Activated CD4-positive, alpha-beta memory T cell treated with anti-CD3 and anti-CD28 coated beads for 36 hours (primary cell): ENCODE measurements around the gene INSRR. TPM values are rescaled to one million over a fixed set of nuclear protein-coding genes. Genes with fewer than 3 reads are reported as not detected.

Source experiments
- CTCF ChIA-PET: fragments of 350-600 bp; sonication (Branson Sonifier 250); formaldehyde crosslinking; loops from one replicate; lab custom pipeline; 2021; ENCODE audit warnings: antibody characterized with exemption, inconsistent platforms; lab: Charles Lee
- POLR2A ChIA-PET: fragments of 350-600 bp; sonication (Branson Sonifier 250); formaldehyde crosslinking; loops from one replicate; lab custom pipeline; 2021; ENCODE audit warnings: antibody characterized with exemption; lab: Charles Lee
- DNase-seq: peaks from one replicate; pipeline ENCODE4 v3.0.0-alpha.2; 2020
- H3K27ac Mint-ChIP-seq: one replicate; pipeline ENCODE4 v1.8.0; 2021; ENCODE audit warnings: mixed read lengths
- H3K27me3 Mint-ChIP-seq: one replicate; pipeline ENCODE4 v1.8.0; 2021; ENCODE audit warnings: mixed read lengths
- H3K36me3 Mint-ChIP-seq: one replicate; pipeline ENCODE4 v1.8.0; 2021; ENCODE audit warnings: mixed read lengths
- H3K4me1 Mint-ChIP-seq: one replicate; pipeline ENCODE4 v1.8.0; 2021; ENCODE audit warnings: low read depth, mixed read lengths
- H3K4me3 Mint-ChIP-seq: one replicate; pipeline ENCODE4 v1.8.0; 2021; ENCODE audit warnings: mild to moderate bottlenecking, mixed read lengths
- H3K9me3 Mint-ChIP-seq: one replicate; pipeline ENCODE4 v1.8.0; 2021; ENCODE audit warnings: mixed read lengths
- intact Hi-C: fragments of 100-400 bp; cut with micrococcal nuclease; formaldehyde crosslinking; loops from one replicate; pipeline ENCODE4 v1.15.1; 2023
- total RNA-seq, 2 experiments: library from RNA; stranded (reverse); gene quantifications; one replicate each; pipeline ENCODE4 v1.2.3, GENCODE V29; 2021

The INSRR gene
- total RNA-seq, 2 experiments from 2014 or later: 0.05 to 0.14 TPM

DNA sequence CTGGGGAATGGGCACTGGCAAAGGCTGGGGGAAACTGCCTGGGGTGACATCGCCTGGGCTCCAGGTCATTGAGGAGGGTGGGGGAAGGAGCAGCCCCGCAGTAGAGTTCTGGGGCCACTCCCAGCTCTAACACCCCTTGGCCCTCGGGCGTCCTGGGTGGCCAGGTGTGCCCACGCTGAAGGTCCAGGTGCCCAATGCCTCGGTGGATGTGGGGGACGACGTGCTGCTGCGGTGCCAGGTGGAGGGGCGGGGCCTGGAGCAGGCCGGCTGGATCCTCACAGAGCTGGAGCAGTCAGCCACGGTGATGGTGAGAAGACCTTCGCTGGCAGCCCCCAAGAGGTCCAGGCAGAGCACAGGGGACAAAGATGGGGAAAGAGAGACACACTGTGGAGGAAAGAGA is 9.4 kb upstream of the INSRR start:
- Mint-ChIP-seq H3K27me3 (peaks cover 21% of the 10 kb centered on the region), H3K4me3 (no peak overlapping the region), H3K9me3 (no peaks in the 10 kb centered on the region), H3K4me1 (peaks cover 37% of the 10 kb centered on the region), H3K27ac (no peak overlapping the region), H3K36me3 (no peaks in the 10 kb centered on the region)
- CTCF ChIA-PET: interaction anchor here (0.8 to 1.2 kb wide), 2 partner anchors 30 to 46 kb away, joined by 3 to 4 read pairs; no protein-coding TSS in a partner anchor
- no peak for DNase-seq
- intact Hi-C loops: no loop called here
- POLR2A ChIA-PET: interaction anchor here (0.9 kb wide), 1 partner anchor 156 kb away, joined by 3 read pairs; no protein-coding TSS in a partner anchor

DNA sequence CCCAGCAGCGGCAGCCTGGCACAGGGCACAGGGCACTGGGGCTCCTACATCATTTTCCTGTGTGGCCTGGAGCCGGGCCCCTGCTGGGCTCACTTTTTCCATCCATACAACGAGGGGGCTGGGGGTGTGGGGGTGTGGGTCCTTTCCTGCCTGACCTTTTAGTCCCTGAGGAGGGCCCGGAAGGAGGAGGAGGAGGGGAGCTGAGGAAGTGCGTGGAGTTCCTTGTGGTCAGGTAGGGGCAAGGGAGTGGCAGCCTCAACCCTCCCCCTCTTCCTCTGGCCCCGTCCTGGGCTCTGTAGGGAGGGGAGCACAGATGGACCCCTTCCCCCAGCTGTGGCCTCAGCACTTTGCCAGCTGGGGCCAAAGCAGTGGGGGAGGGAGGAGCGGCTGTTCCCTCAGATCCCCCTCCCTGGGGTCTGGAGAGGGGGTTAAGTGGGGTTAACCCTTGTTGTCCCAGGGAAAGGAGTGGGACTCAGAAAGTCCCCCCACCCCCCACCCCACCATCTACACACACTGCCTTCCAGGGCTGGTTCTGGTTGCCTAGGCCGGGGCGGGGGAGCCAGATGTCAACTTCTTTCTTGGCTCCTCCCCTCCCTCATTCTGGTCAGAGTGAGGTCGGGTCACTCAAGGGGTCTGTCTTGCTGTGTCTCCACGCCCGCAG is 7.5 kb upstream of the INSRR start:
- CTCF ChIA-PET: interaction anchor here (1.0 kb wide), 1 partner anchor 140 kb away, joined by 3 read pairs; no protein-coding TSS in a partner anchor

DNA sequence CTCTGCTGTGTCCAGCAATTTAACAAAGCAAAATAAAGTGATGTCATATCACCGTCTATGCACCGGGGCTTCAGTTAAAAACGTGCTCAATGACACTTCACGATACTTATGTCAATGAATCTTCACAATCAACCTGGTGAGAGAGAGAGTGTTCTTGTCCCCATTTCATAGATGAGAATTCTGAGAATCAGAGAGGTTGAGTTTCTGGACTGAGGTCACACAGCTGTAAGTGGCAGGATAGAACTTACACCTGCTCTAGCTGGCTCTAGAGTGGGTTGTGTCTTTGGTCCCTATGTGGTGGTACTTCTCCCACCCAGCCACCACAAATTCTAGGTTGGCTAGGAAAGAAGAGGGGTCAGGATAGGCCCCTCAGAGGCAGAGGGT is 6.9 kb upstream of the INSRR start:
- H3K36me3 Mint-ChIP-seq: no peaks in the 10 kb centered on the region
- H3K9me3 Mint-ChIP-seq: no peaks in the 10 kb centered on the region
- intact Hi-C loops: no loop called here
- H3K4me1 Mint-ChIP-seq: peaks cover 54% of the 10 kb centered on the region
- DNase-seq: no peak
- no peak overlapping the region for H3K4me3 Mint-ChIP-seq
- ChIA-PET POLR2A (no interaction called here), CTCF (interaction anchor here (1.0 kb wide), 2 partner anchors 10 to 140 kb away, joined by 3 read pairs; no protein-coding TSS in a partner anchor)
- peaks cover 37% of the 10 kb centered on the region for H3K27me3 Mint-ChIP-seq
- no peak overlapping the region for H3K27ac Mint-ChIP-seq

More for the DNA sequence above, 7.5 kb upstream of the INSRR start:
- POLR2A ChIA-PET: no interaction called here
- no peak overlapping the region for H3K27ac Mint-ChIP-seq
- H3K27me3 Mint-ChIP-seq: peaks cover 37% of the 10 kb centered on the region
- H3K4me1 Mint-ChIP-seq: peaks cover 54% of the 10 kb centered on the region
- peak; percentile 49 for DNase-seq
- H3K9me3 Mint-ChIP-seq: no peaks in the 10 kb centered on the region
- intact Hi-C loops: no loop called here
- no peak overlapping the region for H3K4me3 Mint-ChIP-seq
- H3K36me3 Mint-ChIP-seq: no peaks in the 10 kb centered on the region

DNA sequence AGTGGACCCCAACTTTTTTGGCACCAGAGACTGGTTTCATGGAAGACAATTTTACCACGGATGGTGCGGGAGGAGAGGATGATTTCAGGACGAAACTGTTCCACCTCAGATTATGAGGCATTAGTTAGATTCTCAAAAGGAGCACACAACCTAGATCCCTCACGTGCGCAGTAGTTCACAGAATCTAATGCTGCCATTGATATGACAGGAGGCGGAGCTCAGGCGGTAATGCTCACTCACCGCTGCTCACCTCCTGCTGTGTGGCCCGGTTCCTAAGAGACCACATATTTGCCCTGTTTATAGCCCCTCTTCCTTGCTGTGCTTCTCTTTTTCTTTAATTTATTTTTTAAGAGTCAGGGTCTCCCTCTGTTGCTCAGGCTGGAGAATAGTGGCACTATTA is 6.3 kb upstream of the INSRR start:
- Mint-ChIP-seq H3K4me1 (peaks cover 50% of the 10 kb centered on the region), H3K4me3 (no peak overlapping the region), H3K36me3 (no peaks in the 10 kb centered on the region), H3K9me3 (no peaks in the 10 kb centered on the region), H3K27ac (no peak overlapping the region), H3K27me3 (peaks cover 39% of the 10 kb centered on the region)
- ChIA-PET CTCF (interaction anchor here (1.0 to 7.3 kb wide), 3 partner anchors 9 to 138 kb away, joined by 3 to 121 read pairs (median 3); partner anchors contain the start of genes ISG20L2 and METTL25B), POLR2A (no interaction called here)
- intact Hi-C loops: no loop called here
- DNase-seq: no peak

DNA sequence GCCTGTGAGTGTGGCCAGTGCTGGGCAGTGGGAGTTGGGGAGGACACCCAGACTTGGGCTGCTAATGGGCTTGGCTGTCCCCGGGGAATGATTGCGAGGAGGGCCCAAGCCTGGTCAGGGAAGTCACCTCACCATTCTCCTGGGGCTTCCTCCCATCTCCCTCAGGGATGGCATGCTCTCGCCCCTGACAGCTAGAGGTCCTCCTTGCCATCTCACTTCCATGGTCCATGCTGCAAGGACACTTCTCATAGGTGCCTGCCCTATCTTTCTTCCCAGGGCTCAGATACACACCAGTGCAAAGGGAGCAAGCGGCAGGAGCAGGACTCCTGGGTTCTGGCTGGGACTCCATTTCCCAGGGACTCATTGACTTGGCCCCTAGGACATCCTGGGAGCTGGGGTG is 5.9 kb upstream of the INSRR start:
- peaks cover 51% of the 10 kb centered on the region for H3K4me1 Mint-ChIP-seq
- peaks cover 41% of the 10 kb centered on the region for H3K27me3 Mint-ChIP-seq
- H3K4me3 Mint-ChIP-seq: no peak overlapping the region
- intact Hi-C loops: loop anchor here (5.0 kb wide), 2 partner anchors 47 to 177 kb away; partner anchors contain the start of gene SH2D2A
- no peaks in the 10 kb centered on the region for H3K36me3 Mint-ChIP-seq
- POLR2A ChIA-PET: no interaction called here
- no peaks in the 10 kb centered on the region for H3K9me3 Mint-ChIP-seq
- CTCF ChIA-PET: interaction anchor here (0.5 to 7.3 kb wide), 6 partner anchors 9 to 138 kb away, joined by 3 to 147 read pairs (median 3); partner anchors contain the start of genes ISG20L2 and METTL25B
- DNase-seq: no peak
- no peak overlapping the region for H3K27ac Mint-ChIP-seq

DNA sequence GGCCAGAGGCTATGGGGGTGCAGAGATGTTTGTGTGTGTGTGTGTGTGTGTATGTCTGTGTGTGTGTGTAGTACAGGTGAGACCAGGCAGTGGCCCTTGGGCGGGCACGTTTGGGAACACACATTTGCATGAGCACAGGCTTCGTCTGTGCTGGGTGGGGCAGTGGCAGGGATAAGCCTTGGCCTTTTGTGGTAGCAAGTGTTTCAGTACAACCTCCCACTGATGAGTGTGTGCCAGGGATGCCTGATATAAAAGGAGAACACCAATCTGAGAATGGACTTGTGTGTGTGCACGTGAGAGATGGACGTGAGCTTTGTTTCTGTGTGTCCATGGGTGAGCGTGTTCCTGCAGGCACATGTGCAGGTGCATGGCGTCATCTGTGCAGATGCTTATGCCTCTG is 4.7 kb upstream of the INSRR start:
- peaks cover 57% of the 10 kb centered on the region for H3K4me1 Mint-ChIP-seq
- H3K27me3 Mint-ChIP-seq: peaks cover 47% of the 10 kb centered on the region
- intact Hi-C loops: loop anchor here (5.0 kb wide), 2 partner anchors 46 to 176 kb away; partner anchors contain the start of gene SH2D2A
- H3K27ac Mint-ChIP-seq: no peak overlapping the region
- no peak overlapping the region for H3K4me3 Mint-ChIP-seq
- no peak for DNase-seq
- CTCF ChIA-PET: interaction anchor here (1.3 to 8.6 kb wide), 4 partner anchors 26 to 137 kb away, joined by 3 to 252 read pairs (median 134); partner anchors contain the start of genes ISG20L2 and METTL25B
- POLR2A ChIA-PET: no interaction called here
- no peaks in the 10 kb centered on the region for H3K36me3 Mint-ChIP-seq
- H3K9me3 Mint-ChIP-seq: no peaks in the 10 kb centered on the region

DNA sequence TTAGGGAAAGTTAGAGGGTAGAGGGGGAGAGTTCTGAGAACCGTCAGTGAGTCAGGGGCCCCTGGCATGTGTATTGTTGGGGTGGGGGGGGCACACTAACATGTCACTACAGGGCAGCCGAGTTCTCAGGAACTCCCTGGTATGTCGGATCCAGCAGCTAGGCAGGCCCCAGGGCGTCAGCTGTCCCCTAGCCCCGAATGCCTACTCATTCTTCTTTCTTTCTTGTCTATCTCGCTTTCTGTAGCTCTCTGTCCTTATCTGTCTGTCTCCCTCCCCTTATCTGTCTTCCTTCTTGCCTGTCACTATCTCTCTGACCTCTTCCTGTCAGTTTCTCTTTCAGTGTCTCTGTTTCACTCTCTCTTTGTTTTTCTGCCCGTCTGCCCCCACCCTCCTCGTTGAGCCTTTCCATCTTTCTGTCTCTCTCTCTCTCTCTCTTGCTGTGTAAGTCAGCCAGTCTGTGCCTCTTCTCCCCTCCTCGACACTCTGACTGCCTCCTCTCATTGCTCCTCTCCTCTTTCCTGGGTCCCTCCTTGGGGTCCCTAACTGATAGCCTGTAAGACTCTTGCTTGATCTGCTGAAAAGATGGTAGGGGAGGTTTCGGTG is 4.2 kb upstream of the INSRR start:
- peak; percentile 66 for DNase-seq
- H3K27me3 Mint-ChIP-seq: peaks cover 53% of the 10 kb centered on the region
- ChIA-PET CTCF (interaction anchor here (4.1 to 8.6 kb wide), 5 partner anchors 14 to 174 kb away, joined by 39 to 252 read pairs (median 121); partner anchors contain the start of genes ISG20L2 and METTL25B), POLR2A (interaction anchor here (1.5 to 3.9 kb wide), 2 partner anchors 55 to 61 kb away, joined by 5 to 29 read pairs; no protein-coding TSS in a partner anchor)
- no peak overlapping the region for H3K4me3 Mint-ChIP-seq
- H3K36me3 Mint-ChIP-seq: no peaks in the 10 kb centered on the region
- intact Hi-C loops: loop anchor here (5.0 kb wide), 2 partner anchors 46 to 176 kb away; partner anchors contain the start of gene SH2D2A
- H3K9me3 Mint-ChIP-seq: no peaks in the 10 kb centered on the region
- peaks cover 59% of the 10 kb centered on the region for H3K4me1 Mint-ChIP-seq
- peak overlapping the region; percentile 2 for H3K27ac Mint-ChIP-seq

DNA sequence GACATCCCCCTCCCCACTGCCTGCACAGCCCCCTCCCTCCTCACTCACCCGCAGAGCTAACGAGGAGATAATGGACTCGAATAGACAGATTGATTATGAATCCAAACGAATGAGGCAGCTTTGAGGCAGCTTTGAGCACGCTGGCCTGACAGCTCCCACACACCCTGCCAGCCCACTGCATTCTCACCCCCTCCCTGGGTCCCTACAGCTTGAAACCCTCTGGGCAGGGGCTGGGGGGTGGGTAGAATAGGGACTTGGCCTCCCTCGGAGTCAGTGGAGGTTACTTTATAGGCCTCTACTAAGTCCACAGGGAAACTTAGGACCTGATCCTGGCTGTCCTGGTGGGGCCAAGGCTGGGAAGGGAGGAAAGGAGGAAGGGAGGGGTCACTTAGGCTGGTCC is 3.7 kb upstream of the INSRR start:
- no peak overlapping the region for H3K4me3 Mint-ChIP-seq
- no peak for DNase-seq
- ChIA-PET CTCF (interaction anchor here (1.4 to 8.6 kb wide), 9 partner anchors 13 to 173 kb away, joined by 5 to 252 read pairs (median 78); partner anchors contain the start of genes ISG20L2, METTL25B, PEAR1 and SH2D2A), POLR2A (interaction anchor here (1.4 to 3.9 kb wide), 3 partner anchors 54 to 136 kb away, joined by 3 to 29 read pairs (median 5); no protein-coding TSS in a partner anchor)
- intact Hi-C loops: loop anchor here (5.0 kb wide), 2 partner anchors 45 to 175 kb away; partner anchors contain the start of gene SH2D2A
- H3K36me3 Mint-ChIP-seq: no peaks in the 10 kb centered on the region
- peaks cover 59% of the 10 kb centered on the region for H3K4me1 Mint-ChIP-seq
- H3K9me3 Mint-ChIP-seq: no peaks in the 10 kb centered on the region
- H3K27ac Mint-ChIP-seq: peak overlapping the region; percentile 2
- peaks cover 58% of the 10 kb centered on the region for H3K27me3 Mint-ChIP-seq

DNA sequence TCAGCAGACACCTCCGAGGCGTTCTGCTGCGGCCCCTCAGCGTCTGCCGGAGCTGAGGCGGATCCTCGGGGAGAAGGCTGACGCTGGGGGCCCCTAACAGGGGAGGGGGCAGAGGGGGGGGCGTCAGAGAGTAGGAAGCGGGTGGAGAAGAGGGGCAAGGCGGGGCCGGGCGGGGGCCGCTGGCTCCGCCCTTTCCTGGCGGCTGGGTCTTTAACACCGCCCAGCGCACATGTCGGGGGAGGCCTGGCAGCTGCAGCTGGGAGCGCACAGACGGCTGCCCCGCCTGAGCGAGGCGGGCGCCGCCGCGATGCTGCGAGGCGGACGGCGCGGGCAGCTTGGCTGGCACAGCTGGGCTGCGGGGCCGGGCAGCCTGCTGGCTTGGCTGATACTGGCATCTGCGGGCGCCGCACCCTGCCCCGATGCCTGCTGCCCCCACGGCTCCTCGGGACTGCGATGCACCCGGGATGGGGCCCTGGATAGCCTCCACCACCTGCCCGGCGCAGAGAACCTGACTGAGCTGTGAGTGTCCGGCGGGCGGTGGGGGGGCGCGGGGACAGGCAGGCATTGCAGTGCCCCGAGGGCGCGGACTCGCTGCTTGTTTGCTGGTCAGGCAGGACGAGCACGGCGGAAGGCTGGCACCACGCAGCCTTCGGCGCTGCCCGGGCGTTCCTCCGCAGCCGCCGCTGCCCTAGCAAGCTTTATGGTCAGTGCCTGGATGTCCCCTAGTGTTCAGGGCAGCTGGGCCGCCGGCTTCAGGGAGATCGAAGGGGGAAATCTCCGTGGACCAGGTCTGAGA is 1.9 kb upstream of the INSRR start, which contains the start of gene NTRK1:
TSS of gene NTRK1 (plus strand) at position 238 of the 796 bp plus-strand sequence. CDS start at position 308, 70 bp downstream.
- H3K27ac Mint-ChIP-seq: no peak within 1 kb of the TSS
- H3K27me3 Mint-ChIP-seq: peaks cover 57% of the 10 kb centered on the region
- peak within 1 kb of the TSS; percentile 68 for H3K4me3 Mint-ChIP-seq
- intact Hi-C loops: loop anchor here (1.0 to 5.0 kb wide), 6 partner anchors 22 to 174 kb away; partner anchors contain the start of gene SH2D2A
- ChIA-PET POLR2A (interaction anchor here (0.9 to 3.9 kb wide), 9 partner anchors 13 to 65 kb away, joined by 3 to 29 read pairs (median 7); no protein-coding TSS in a partner anchor), CTCF (interaction anchor here (0.8 to 8.6 kb wide), 36 partner anchors 9 to 201 kb away, joined by 3 to 252 read pairs (median 8); partner anchors contain the start of genes CRABP2, ISG20L2, METTL25B and PEAR1)
- no peaks in the 10 kb centered on the region for H3K9me3 Mint-ChIP-seq
- H3K36me3 Mint-ChIP-seq: no peaks in the 10 kb centered on the region
- peaks cover 48% of the 10 kb centered on the region for H3K4me1 Mint-ChIP-seq
- peak; percentile 59 for DNase-seq

DNA sequence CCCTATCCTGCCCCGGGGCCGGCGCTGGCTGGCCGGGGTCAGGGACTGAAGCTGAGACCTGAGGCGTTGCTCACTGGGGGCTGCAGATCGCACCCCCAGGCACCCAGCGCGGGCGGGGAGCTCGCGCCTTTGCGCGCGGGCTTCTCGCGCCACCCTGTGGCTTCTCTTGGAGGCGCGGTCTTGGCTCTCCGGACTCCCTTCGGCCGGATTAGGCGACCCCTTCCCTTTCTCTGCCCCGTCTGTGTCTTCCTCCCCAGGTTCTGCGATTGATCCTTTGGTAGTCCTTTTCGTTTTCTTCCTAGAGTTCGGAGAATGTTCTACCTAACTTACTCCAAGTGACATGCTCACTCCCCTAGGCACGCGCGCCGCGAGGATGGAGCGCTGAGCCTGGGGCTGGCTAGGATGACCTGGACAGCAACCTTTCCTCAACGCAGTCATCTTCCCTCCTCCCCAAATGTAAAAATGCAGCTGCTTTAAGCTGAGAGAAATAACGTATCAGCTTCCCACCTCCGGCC is 1.3 kb upstream of the INSRR start:
- intact Hi-C loops: loop anchor here (1.0 to 5.0 kb wide), 6 partner anchors 21 to 173 kb away; partner anchors contain the start of gene SH2D2A
- DNase-seq: peak; percentile 66
- Mint-ChIP-seq H3K36me3 (no peaks in the 10 kb centered on the region), H3K27ac (no peak overlapping the region), H3K4me3 (peak overlapping the region; percentile 68), H3K4me1 (peaks cover 44% of the 10 kb centered on the region), H3K27me3 (peaks cover 54% of the 10 kb centered on the region), H3K9me3 (no peaks in the 10 kb centered on the region)
- ChIA-PET POLR2A (interaction anchor here (0.9 to 3.9 kb wide), 8 partner anchors 13 to 64 kb away, joined by 3 to 29 read pairs (median 8); no protein-coding TSS in a partner anchor), CTCF (interaction anchor here (0.7 to 8.6 kb wide), 43 partner anchors 9 to 216 kb away, joined by 3 to 252 read pairs (median 7); partner anchors contain the start of genes CRABP2, ISG20L2, METTL25B and PEAR1)
